ENCODE results near the gene INTS12.

The INTS12 gene

DNA sequence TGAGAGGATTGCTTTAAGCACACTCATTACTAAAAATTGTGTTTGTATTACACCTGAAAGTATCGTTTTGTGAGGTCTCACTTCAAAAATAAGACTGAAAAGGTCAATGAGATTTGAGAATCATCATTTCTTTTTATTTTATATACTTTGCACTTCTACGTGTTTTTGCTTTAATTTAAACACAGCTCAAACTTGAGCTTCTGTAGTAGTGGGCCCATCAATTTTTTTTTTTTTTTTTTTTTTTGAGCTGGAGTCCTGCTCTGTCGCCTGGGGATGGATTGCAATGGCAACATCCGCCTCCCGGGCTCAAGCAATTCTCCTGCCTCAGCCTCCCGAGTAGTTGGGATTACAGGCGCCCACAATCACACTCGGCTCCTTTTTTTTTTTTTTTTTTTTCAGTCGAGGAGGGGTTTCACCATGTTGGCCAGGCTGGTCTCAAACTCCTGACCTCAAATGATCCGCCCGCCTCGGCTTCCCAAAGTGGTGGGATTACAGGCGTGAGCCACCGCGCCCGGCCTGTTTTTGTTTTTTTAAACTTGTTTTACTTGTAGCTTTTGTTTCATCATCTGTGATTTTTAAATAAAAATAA is 1.6 kb upstream of the INTS12 start:
- no peaks in the 10 kb centered on the region for H3K9me3 ChIP-seq (ENCODE audit: control insufficient read depth, low read length)
- H2AFZ ChIP-seq (ENCODE audit: low read depth, low read length), result no peak overlapping the region
- no peak overlapping the region for H2BK12ac ChIP-seq (ENCODE audit: low read length in 2 of 2)
- H2AK5ac ChIP-seq (ENCODE audit: low read length, severe bottlenecking), result no peak overlapping the region
- no peak overlapping the region for H4K91ac ChIP-seq (ENCODE audit: low read length)
- H3K18ac ChIP-seq (ENCODE audit: low read depth in 1 of 2, low read length in 2 of 2), result no peak overlapping the region
- no peaks in the 10 kb centered on the region for H3K4me1 ChIP-seq (ENCODE audit: control insufficient read depth, insufficient read depth, low read depth, low read length)
- DNase-seq, result no peak
- no peak overlapping the region for H3K14ac ChIP-seq (ENCODE audit: low read length in 2 of 2)
- no peak overlapping the region for H2BK120ac ChIP-seq (ENCODE audit: low read depth, low read length)
- H3K36me3 ChIP-seq (ENCODE audit: control insufficient read depth in 1 of 2, insufficient read depth in 2 of 2, low read depth in 1 of 2, low read length in 2 of 2), result no peaks in the 10 kb centered on the region
- H3K4me3 ChIP-seq (ENCODE audit: insufficient read depth in 1 of 2, low read depth in 1 of 2, low read length in 2 of 2), result peak overlapping the region in 1 of 2 experiments; percentile 96
- no peak overlapping the region for H3K4ac ChIP-seq (ENCODE audit: low read depth in 1 of 2, low read length in 2 of 2)
- no peak overlapping the region for H3K4me2 ChIP-seq (ENCODE audit: low read length, poor library complexity, severe bottlenecking)
- WGBS, result 93% methylated on average over 14 of the region's 16 CpGs
- H3K9ac ChIP-seq (ENCODE audit: low read length), result peak overlapping the region; percentile 95
- H2BK15ac ChIP-seq (ENCODE audit: low read depth, poor library complexity, severe bottlenecking), result no peak overlapping the region
- no peak overlapping the region for H2BK5ac ChIP-seq (ENCODE audit: low read depth, low read length, poor library complexity, severe bottlenecking)
- H3K27me3 ChIP-seq (ENCODE audit: control insufficient read depth in 1 of 2, insufficient read depth in 1 of 2, low read length in 2 of 2), result no peaks in the 10 kb centered on the region
- no peak overlapping the region for H4K8ac ChIP-seq (ENCODE audit: low read length)
- no peak overlapping the region for H3K23ac ChIP-seq (ENCODE audit: low read length in 2 of 2)
- no peak overlapping the region for H3K27ac ChIP-seq (ENCODE audit: low read length, poor library complexity, severe bottlenecking)
- H3K79me1 ChIP-seq (replicated peaks; ENCODE audit: low read length, poor library complexity, severe bottlenecking), result peaks cover 9% of the 10 kb centered on the region

DNA sequence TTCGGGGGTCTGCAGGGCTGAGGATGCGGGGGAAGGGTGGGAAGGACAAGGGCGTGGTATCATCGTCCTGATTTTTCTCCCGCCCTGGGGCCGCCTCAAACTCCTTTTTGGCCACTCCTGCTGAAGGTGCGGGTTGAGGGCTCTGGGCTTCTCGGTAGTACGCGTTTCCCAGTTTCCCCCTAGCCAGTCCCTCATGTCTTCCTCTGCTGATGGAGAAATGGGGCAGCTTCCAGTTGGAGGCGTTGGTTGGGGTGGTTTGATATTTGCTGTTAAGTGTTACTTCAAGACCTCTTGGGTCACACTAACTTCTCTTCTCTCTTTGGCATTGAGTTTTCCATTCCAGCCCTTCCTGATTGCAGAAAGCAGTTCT is 577 bp upstream of the INTS12 start:
- Histone ChIP-seq H4K91ac (ENCODE audit: low read length) (peak overlapping the region; percentile 34), H3K14ac (ENCODE audit: low read length in 2 of 2) (no peak overlapping the region), H3K36me3 (ENCODE audit: control insufficient read depth in 1 of 2, insufficient read depth in 2 of 2, low read depth in 1 of 2, low read length in 2 of 2) (peaks cover 0 to 5% of the 10 kb centered on the region in 2 experiments), H2BK12ac (ENCODE audit: low read length in 2 of 2) (no peak overlapping the region), H3K4me2 (ENCODE audit: low read length, poor library complexity, severe bottlenecking) (peak overlapping the region; percentile 85), H3K27ac (ENCODE audit: low read length, poor library complexity, severe bottlenecking) (no peak overlapping the region), H2BK120ac (ENCODE audit: low read depth, low read length) (no peak overlapping the region), H3K4me1 (ENCODE audit: control insufficient read depth, insufficient read depth, low read depth, low read length) (no peaks in the 10 kb centered on the region), H3K4me3 (ENCODE audit: insufficient read depth in 1 of 2, low read depth in 1 of 2, low read length in 2 of 2) (peak overlapping the region; percentile 96 to 100), H3K79me1 (replicated peaks; ENCODE audit: low read length, poor library complexity, severe bottlenecking) (peaks cover 11% of the 10 kb centered on the region), H3K18ac (ENCODE audit: low read depth in 1 of 2, low read length in 2 of 2) (peak overlapping the region in 1 of 2 experiments; percentile 82), H2AK5ac (ENCODE audit: low read length, severe bottlenecking) (no peak overlapping the region), H2AFZ (ENCODE audit: low read depth, low read length) (peak overlapping the region; percentile 100), H4K8ac (ENCODE audit: low read length) (peak overlapping the region; percentile 95), H3K9me3 (ENCODE audit: control insufficient read depth, low read length) (no peaks in the 10 kb centered on the region), H3K27me3 (ENCODE audit: control insufficient read depth in 1 of 2, insufficient read depth in 1 of 2, low read length in 2 of 2) (no peaks in the 10 kb centered on the region), H2BK15ac (ENCODE audit: low read depth, poor library complexity, severe bottlenecking) (no peak overlapping the region), H3K23ac (ENCODE audit: low read length in 2 of 2) (no peak overlapping the region), H2BK5ac (ENCODE audit: low read depth, low read length, poor library complexity, severe bottlenecking) (peak overlapping the region; percentile 69), H3K9ac (ENCODE audit: low read length) (peak overlapping the region; percentile 95), H3K4ac (ENCODE audit: low read depth in 1 of 2, low read length in 2 of 2) (no peak overlapping the region)
- 0% methylated on average over 3 of the region's 11 CpGs for WGBS
- DNase-seq, result peak; percentile 58

DNA sequence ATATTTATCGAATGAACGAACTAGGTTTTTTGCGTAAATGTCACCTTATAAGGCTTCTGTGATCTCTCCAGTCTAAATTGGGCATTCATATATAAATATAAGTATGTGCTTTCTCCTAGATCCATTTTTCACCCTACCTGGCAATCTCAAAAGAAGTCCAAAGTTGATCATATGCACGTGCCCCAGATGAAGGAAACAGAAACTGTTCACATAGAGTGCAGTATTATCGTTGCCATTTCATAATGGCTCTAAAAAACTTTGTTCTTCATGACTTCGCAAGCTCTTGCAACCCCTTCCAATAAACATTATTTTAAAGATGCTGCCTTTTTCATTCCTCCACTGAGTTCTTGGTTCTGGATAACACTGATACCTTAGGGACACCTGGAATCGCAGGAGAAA is 708 bp downstream of the INTS12 start:
- Histone ChIP-seq H3K4me3 (ENCODE audit: insufficient read depth in 1 of 2, low read depth in 1 of 2, low read length in 2 of 2) (peak overlapping the region; percentile 96 to 100), H3K4ac (ENCODE audit: low read depth in 1 of 2, low read length in 2 of 2) (peak overlapping the region in 1 of 2 experiments; percentile 91), H3K9ac (ENCODE audit: low read length) (peak overlapping the region; percentile 95), H2AK5ac (ENCODE audit: low read length, severe bottlenecking) (no peak overlapping the region), H4K8ac (ENCODE audit: low read length) (no peak overlapping the region), H4K91ac (ENCODE audit: low read length) (no peak overlapping the region), H3K27me3 (ENCODE audit: control insufficient read depth in 1 of 2, insufficient read depth in 1 of 2, low read length in 2 of 2) (no peaks in the 10 kb centered on the region), H2BK15ac (ENCODE audit: low read depth, poor library complexity, severe bottlenecking) (no peak overlapping the region), H3K79me1 (replicated peaks; ENCODE audit: low read length, poor library complexity, severe bottlenecking) (peaks cover 18% of the 10 kb centered on the region), H2BK5ac (ENCODE audit: low read depth, low read length, poor library complexity, severe bottlenecking) (no peak overlapping the region), H3K23ac (ENCODE audit: low read length in 2 of 2) (no peak overlapping the region), H3K4me2 (ENCODE audit: low read length, poor library complexity, severe bottlenecking) (peak overlapping the region; percentile 89), H2AFZ (ENCODE audit: low read depth, low read length) (no peak overlapping the region), H3K9me3 (ENCODE audit: control insufficient read depth, low read length) (no peaks in the 10 kb centered on the region), H2BK12ac (ENCODE audit: low read length in 2 of 2) (no peak overlapping the region), H3K18ac (ENCODE audit: low read depth in 1 of 2, low read length in 2 of 2) (peak overlapping the region; percentile 88 to 92), H3K4me1 (ENCODE audit: control insufficient read depth, insufficient read depth, low read depth, low read length) (no peaks in the 10 kb centered on the region), H2BK120ac (ENCODE audit: low read depth, low read length) (no peak overlapping the region), H3K27ac (ENCODE audit: low read length, poor library complexity, severe bottlenecking) (peak overlapping the region; percentile 90), H3K36me3 (ENCODE audit: control insufficient read depth in 1 of 2, insufficient read depth in 2 of 2, low read depth in 1 of 2, low read length in 2 of 2) (peaks cover 0 to 8% of the 10 kb centered on the region in 2 experiments), H3K14ac (ENCODE audit: low read length in 2 of 2) (no peak overlapping the region)
- 7% methylated on average over 4 of the region's 7 CpGs for WGBS
- no peak for DNase-seq

DNA sequence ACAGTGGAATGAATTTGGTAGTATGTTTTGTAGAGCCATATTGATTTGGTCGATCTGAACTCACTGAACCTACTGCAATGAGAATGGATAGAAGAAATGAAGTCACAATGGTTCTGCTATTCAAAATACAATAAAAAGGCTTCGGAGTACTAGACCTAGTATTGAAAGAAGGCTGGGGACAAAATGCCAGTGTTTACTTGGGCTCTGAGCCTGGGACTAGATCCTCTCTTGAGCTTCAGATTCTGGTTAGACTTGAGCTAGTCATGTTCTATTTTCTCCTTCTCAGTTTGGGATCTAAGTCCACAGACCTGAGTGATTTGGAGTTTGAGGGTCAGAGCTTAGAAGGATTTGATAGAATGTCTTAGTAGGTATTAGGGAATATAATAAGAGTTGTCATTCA is 9.9 kb downstream of the INTS12 start:
- Histone ChIP-seq H2BK15ac (ENCODE audit: low read depth, poor library complexity, severe bottlenecking) (no peak overlapping the region), H3K4me3 (ENCODE audit: insufficient read depth in 1 of 2, low read depth in 1 of 2, low read length in 2 of 2) (no peak overlapping the region), H3K18ac (ENCODE audit: low read depth in 1 of 2, low read length in 2 of 2) (no peak overlapping the region), H2BK12ac (ENCODE audit: low read length in 2 of 2) (no peak overlapping the region), H3K9ac (ENCODE audit: low read length) (no peak overlapping the region), H3K27me3 (ENCODE audit: control insufficient read depth in 1 of 2, insufficient read depth in 1 of 2, low read length in 2 of 2) (no peaks in the 10 kb centered on the region), H4K91ac (ENCODE audit: low read length) (no peak overlapping the region), H3K14ac (ENCODE audit: low read length in 2 of 2) (no peak overlapping the region), H2BK120ac (ENCODE audit: low read depth, low read length) (no peak overlapping the region), H3K27ac (ENCODE audit: low read length, poor library complexity, severe bottlenecking) (no peak overlapping the region), H3K23ac (ENCODE audit: low read length in 2 of 2) (no peak overlapping the region), H3K79me1 (replicated peaks; ENCODE audit: low read length, poor library complexity, severe bottlenecking) (peaks cover 14% of the 10 kb centered on the region), H3K4me1 (ENCODE audit: control insufficient read depth, insufficient read depth, low read depth, low read length) (no peaks in the 10 kb centered on the region), H4K8ac (ENCODE audit: low read length) (no peak overlapping the region), H3K9me3 (ENCODE audit: control insufficient read depth, low read length) (no peaks in the 10 kb centered on the region), H3K4me2 (ENCODE audit: low read length, poor library complexity, severe bottlenecking) (no peak overlapping the region), H3K4ac (ENCODE audit: low read depth in 1 of 2, low read length in 2 of 2) (no peak overlapping the region), H2BK5ac (ENCODE audit: low read depth, low read length, poor library complexity, severe bottlenecking) (no peak overlapping the region), H3K36me3 (ENCODE audit: control insufficient read depth in 1 of 2, insufficient read depth in 2 of 2, low read depth in 1 of 2, low read length in 2 of 2) (peaks cover 14 to 61% of the 10 kb centered on the region in 2 experiments), H2AFZ (ENCODE audit: low read depth, low read length) (no peak overlapping the region), H2AK5ac (ENCODE audit: low read length, severe bottlenecking) (no peak overlapping the region)
- DNase-seq, result no peak
- 100% methylated on average over 1 of the region's 2 CpGs for WGBS

All from mesenchymal stem cell (in vitro differentiated cells and primary cell).